Measurements from ENCODE around the gene GRID2.

DNA sequence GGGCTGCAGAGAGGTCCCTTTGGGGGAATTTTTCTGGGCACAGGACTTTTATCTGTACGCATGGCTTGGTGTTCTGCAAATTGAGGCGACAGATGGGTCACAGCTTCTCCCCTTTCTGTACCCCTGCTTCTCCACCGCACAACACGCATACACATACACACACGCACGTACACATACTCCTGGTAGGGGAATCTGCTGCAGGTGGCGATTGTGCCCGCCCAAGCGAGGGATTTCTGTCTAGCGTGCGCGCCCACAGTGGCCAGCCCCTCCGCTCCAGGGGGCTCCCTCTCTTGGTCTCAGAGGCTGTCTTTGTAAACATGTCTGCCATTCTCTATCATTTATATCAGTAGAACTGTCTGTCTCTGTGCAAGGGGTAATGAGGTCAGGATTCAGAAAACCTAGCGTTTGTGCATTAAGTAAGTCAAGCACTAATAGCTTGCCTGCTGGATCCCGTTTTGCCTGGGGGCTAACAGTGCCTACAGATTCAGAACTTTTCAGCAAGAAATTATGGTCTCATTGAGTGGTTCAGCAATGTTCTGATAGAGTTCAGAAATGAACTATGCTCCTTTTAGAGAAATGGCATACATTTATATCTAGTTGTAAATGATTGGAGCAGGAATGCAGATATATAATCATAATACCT, 2.2 kb downstream of the GRID2 start:
- TF ChIP-seq SPI1 (IDR thresholded peaks at IDR 0.05; ENCODE audit: low read depth, low read length) = no peak
- TF ChIP-seq POLR2A (IDR thresholded peaks at IDR 0.05; ENCODE audit: low read depth, low read length) = no peak
- TF ChIP-seq TAF1 (IDR thresholded peaks at IDR 0.05; ENCODE audit: low read depth, low read length) = no peak
- no peak for TF ChIP-seq POLR2AphosphoS5 (IDR thresholded peaks at IDR 0.05; ENCODE audit: low read depth, low read length)
- TF ChIP-seq PAX5 (IDR thresholded peaks at IDR 0.05; ENCODE audit: insufficient read depth, low read length, severe bottlenecking) = no peak

All from GM12891 (cell line).